OCI-LY1 (cell line): ENCODE measurements around the gene TPRA1.
A peak's percentile ranks its signal among the peaks of the same experiment; 100 is the strongest.

Experiments
- H2AFZ ChIP-seq: fragments of 200-600 bp; sonication (generic), shearing (Covaris generic); 2 replicates; pipeline ENCODE4 v1.6.0; 2014; ENCODE audit warnings: antibody characterized with exemption, mild to moderate bottlenecking, low read length
- H3F3A ChIP-seq: fragments of 200-600 bp; sonication (generic), shearing (Covaris generic); 2 replicates; pipeline ENCODE4 v1.6.0; 2014; ENCODE audit warnings: mild to moderate bottlenecking, antibody characterized with exemption, low read length, moderate library complexity; ENCODE audit not compliant: insufficient read depth
- H3K27ac ChIP-seq: fragments of 200-600 bp; sonication (generic); 2 replicates; pipeline ENCODE4 v1.5.1; 2014; ENCODE audit warnings: low read length, mixed run types, mild to moderate bottlenecking, low read depth; ENCODE audit not compliant: poor library complexity, severe bottlenecking
- H3K27me3 ChIP-seq: fragments of 200-600 bp; sonication (generic); 2 replicates; pipeline ENCODE4 v1.6.0; 2014; ENCODE audit warnings: antibody characterized with exemption, mild to moderate bottlenecking, low read length, moderate library complexity; ENCODE audit not compliant: insufficient read depth
- H3K36me3 ChIP-seq: fragments of 200-600 bp; sonication (generic); 2 replicates; pipeline ENCODE4 v1.6.1; 2014; ENCODE audit warnings: mild to moderate bottlenecking, antibody characterized with exemption, low read length, moderate library complexity, mixed read lengths; ENCODE audit not compliant: insufficient read depth
- H3K4me1 ChIP-seq: fragments of 200-600 bp; sonication (generic); 2 replicates; pipeline ENCODE4 v1.5.1; 2014; ENCODE audit warnings: mild to moderate bottlenecking, low read length, moderate library complexity; ENCODE audit not compliant: insufficient read depth, severe bottlenecking
- H3K4me2 ChIP-seq: fragments of 200-600 bp; sonication (generic), shearing (Covaris generic); 2 replicates; pipeline ENCODE4 v1.6.1; 2014; ENCODE audit warnings: low read length
- H3K4me3 ChIP-seq: fragments of 200-600 bp; sonication (generic); 2 replicates; pipeline ENCODE4 v1.5.1; 2014; ENCODE audit warnings: low read length, low read depth, mild to moderate bottlenecking, mixed read lengths; ENCODE audit not compliant: poor library complexity, severe bottlenecking
- H3K79me2 ChIP-seq: fragments of 200-600 bp; shearing (Covaris generic); 2 replicates; pipeline ENCODE4 v1.6.1; 2016; ENCODE audit warnings: mixed run types, low read length, mixed read lengths; ENCODE audit not compliant: insufficient read depth
- H3K9ac ChIP-seq: fragments of 200-600 bp; sonication (generic), shearing (Covaris generic); 2 replicates; pipeline ENCODE4 v1.6.1; 2014; ENCODE audit warnings: mild to moderate bottlenecking, low read length, mixed read lengths
- H3K9me2 ChIP-seq: fragments of 200-600 bp; sonication (generic), shearing (Covaris generic); 2 replicates; pipeline ENCODE4 v1.6.1; 2014; ENCODE audit warnings: low read depth, mild to moderate bottlenecking, low read length, mixed read lengths
- H3K9me3 ChIP-seq: fragments of 200-600 bp; shearing (Covaris generic); 2 replicates; pipeline ENCODE4 v1.6.1; 2014; ENCODE audit warnings: low read length, mixed read lengths
- H4K20me1 ChIP-seq: fragments of 200-600 bp; sonication (generic), shearing (Covaris generic); 2 replicates; pipeline ENCODE4 v1.6.0; 2016; ENCODE audit warnings: mild to moderate bottlenecking, low read length; ENCODE audit not compliant: insufficient read depth
- EZH2 ChIP-seq: fragments of 200-600 bp; sonication (generic), shearing (Covaris generic); IDR thresholded peaks from 2 replicates; pipeline ENCODE4 v1.8.0; 2017; ENCODE audit warnings: borderline replicate concordance, mixed run types, mild to moderate bottlenecking, antibody characterized with exemption, low read length, moderate library complexity, mixed read lengths
- TF ChIP-seq, protein P1 (sequence below): fragments of 200-600 bp; sonication (generic), shearing (Covaris generic); IDR thresholded peaks from 2 replicates; pipeline ENCODE4 v1.5.1; 2017; ENCODE audit warnings: mild to moderate bottlenecking, antibody characterized with exemption, low read length, moderate library complexity, mixed read lengths

Gene TPRA1

DNA sequence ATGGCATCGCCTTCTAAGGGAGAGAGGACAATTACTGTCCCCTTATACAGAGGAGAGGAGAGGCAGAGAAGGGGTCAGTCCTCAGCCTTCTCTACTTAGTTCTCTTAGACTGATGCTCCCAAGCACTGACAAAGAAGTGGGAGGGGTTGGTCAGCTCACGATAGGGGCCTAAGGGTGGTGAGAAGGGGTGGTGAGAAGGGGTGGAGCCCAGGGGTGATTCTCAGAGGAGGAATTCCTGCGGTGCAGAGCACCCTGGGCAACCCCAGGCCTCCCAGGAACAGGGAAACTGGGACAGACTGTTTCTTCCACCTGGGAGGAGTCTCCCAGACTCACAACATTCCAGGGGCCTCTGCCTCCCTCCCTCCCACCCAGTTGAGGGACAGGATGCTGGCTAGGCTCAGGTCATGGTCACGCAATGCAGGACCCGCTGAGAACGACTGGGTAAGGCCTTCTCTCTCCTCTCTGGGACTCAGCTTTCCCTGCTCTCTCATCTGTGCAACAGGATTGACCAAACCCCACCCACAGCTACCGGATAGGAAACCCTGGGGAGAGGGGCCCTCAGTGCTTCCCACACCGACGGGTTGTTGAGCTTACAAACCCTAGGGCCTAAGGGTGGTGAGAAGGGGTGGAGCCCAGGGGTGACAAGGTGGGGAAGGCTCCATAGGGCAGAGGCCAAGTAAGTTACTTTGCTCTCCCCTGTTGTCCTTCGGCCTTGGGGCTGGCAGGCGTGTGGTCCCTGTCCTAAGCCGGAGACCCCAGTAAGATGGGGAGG is 1.5 kb downstream of the TPRA1 start:
- Histone ChIP-seq H3F3A (no peaks in the 10 kb centered on the region), H3K4me2 (peak overlapping the region; percentile 92), H3K27ac (peak overlapping the region; percentile 33), H3K79me2 (0 out of 2 replicates have a peak, but pooled peaks cover 3% of the 10 kb centered on the region), H3K4me1 (peaks cover 43% of the 10 kb centered on the region), H3K9me3 (no peaks in the 10 kb centered on the region), H4K20me1 (no peaks in the 10 kb centered on the region), H2AFZ (no peak overlapping the region), H3K9ac (peak overlapping the region; percentile 90), H3K4me3 (peak overlapping the region; percentile 92), H3K36me3 (peaks cover 13% of the 10 kb centered on the region; the same call in 1 of the 2 replicates), H3K9me2 (no peaks in the 10 kb centered on the region), H3K27me3 (no peaks in the 10 kb centered on the region)
- TF ChIP-seq EZH2, result no peak
- TF ChIP-seq, protein P1, sequence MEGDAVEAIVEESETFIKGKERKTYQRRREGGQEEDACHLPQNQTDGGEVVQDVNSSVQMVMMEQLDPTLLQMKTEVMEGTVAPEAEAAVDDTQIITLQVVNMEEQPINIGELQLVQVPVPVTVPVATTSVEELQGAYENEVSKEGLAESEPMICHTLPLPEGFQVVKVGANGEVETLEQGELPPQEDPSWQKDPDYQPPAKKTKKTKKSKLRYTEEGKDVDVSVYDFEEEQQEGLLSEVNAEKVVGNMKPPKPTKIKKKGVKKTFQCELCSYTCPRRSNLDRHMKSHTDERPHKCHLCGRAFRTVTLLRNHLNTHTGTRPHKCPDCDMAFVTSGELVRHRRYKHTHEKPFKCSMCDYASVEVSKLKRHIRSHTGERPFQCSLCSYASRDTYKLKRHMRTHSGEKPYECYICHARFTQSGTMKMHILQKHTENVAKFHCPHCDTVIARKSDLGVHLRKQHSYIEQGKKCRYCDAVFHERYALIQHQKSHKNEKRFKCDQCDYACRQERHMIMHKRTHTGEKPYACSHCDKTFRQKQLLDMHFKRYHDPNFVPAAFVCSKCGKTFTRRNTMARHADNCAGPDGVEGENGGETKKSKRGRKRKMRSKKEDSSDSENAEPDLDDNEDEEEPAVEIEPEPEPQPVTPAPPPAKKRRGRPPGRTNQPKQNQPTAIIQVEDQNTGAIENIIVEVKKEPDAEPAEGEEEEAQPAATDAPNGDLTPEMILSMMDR, result no peak

DNA sequence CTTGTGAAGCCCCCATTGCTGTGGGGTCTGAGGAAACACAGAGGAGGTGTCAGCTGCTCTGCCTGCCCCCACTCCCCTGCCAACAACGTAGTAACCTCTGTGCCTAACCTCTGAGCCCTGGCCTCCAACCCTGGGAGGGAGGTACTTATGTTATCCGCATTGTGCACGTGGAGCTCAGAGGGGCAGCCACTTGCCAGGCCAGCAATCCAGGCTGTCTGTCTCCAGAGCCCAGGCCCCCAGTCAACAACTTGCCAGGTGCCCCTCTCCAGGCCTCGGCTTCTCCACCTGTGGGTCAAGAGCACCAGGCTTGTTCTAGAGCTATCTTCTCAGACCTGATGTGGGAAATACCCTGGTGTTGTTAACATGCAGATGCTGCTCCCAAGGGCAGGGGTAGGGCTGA is 2.7 kb downstream of the TPRA1 start:
- TF ChIP-seq, protein P1, result no peak
- TF ChIP-seq EZH2, result no peak
- H3K9me3 ChIP-seq, result no peaks in the 10 kb centered on the region
- H3K9ac ChIP-seq, result no peak overlapping the region
- peak overlapping the region; percentile 18; the same call in 1 of the 2 replicates for H3K4me2 ChIP-seq
- H3K27me3 ChIP-seq, result no peaks in the 10 kb centered on the region
- no peaks in the 10 kb centered on the region for H3K9me2 ChIP-seq
- peaks cover 5% of the 10 kb centered on the region; the same call in 1 of the 2 replicates for H3K36me3 ChIP-seq
- H4K20me1 ChIP-seq, result no peaks in the 10 kb centered on the region
- no peaks in the 10 kb centered on the region for H3F3A ChIP-seq
- H2AFZ ChIP-seq, result no peak overlapping the region
- H3K79me2 ChIP-seq, result 0 out of 2 replicates have a peak, but pooled peaks cover 3% of the 10 kb centered on the region
- peak overlapping the region; percentile 31 for H3K27ac ChIP-seq
- no peak overlapping the region for H3K4me3 ChIP-seq
- H3K4me1 ChIP-seq, result peaks cover 32% of the 10 kb centered on the region

DNA sequence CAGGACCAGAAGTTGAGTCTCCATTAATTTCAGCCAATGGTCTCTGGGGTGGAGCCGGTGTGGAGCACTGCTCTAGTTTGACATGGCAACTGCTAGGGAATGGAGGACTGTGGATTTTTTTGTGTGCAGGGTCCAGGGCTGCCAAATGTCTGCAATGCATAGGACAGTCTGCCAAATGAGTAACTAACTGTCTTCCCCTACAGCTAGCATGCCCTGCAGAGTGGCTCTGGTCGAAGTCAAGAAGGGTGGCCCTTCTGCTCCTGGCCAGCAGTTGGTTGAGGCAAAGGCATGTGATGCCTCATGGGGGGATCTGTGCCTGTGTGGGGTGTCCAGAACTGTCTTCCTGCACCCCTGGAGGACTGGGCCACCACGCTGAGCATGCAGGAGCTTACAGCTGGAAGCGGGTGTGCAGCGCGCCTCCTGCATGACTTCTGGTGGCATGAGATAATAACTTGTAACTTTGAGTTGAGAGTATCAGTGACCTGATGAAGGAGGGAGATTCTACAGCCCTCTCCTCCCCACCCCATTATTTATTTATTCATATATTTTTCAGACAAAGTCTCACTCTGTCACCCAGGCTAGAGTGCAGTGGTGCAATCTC is 4.6 kb downstream of the TPRA1 start:
- Histone ChIP-seq H3K4me1 (peaks cover 14% of the 10 kb centered on the region), H2AFZ (no peak overlapping the region), H3F3A (no peaks in the 10 kb centered on the region), H3K27ac (no peak overlapping the region), H3K9me3 (no peaks in the 10 kb centered on the region), H3K27me3 (no peaks in the 10 kb centered on the region), H3K9ac (no peak overlapping the region), H3K36me3 (peaks cover 3% of the 10 kb centered on the region; the same call in 1 of the 2 replicates), H3K9me2 (no peaks in the 10 kb centered on the region), H3K4me2 (no peak overlapping the region), H3K4me3 (no peak overlapping the region), H3K79me2 (0 out of 2 replicates have a peak, but pooled peaks cover 3% of the 10 kb centered on the region), H4K20me1 (no peaks in the 10 kb centered on the region)
- TF ChIP-seq EZH2, result no peak
- TF ChIP-seq, protein P1, result no peak
